GM12878 (cell line): Measurements from ENCODE around the gene CTNNBIP1. TPM values are rescaled to one million over a fixed set of nuclear protein-coding genes. Genes with fewer than 3 reads are reported as not detected.

ENCODE experiments used
- ATAC-seq: fragments of 200-7000 bp; cut with Tn5 transposase; 3 replicates; pipeline ENCODE4 v1.9.1; 2020; ENCODE audit warnings: mild to moderate bottlenecking, moderate library complexity
- BruUV-seq: library from RNA; stranded (reverse); fragments of 400-500 nt; replicated peaks from 2 replicates; lab custom pipeline; 2021; lab: Mats Ljungman, UMichigan
- CTCF ChIA-PET: fragments of 300-600 bp; sonication (Branson Sonifier 250); formaldehyde crosslinking; extraction: SDS; loops from one replicate; lab custom pipeline; 2021; ENCODE audit warnings: inconsistent platforms; lab: Yijun Ruan, JAX
- POLR2A ChIA-PET: fragments of 350-600 bp; formaldehyde crosslinking; extraction: SDS; loops from one replicate; lab custom pipeline; 2021; ENCODE audit warnings: inconsistent platforms; lab: Charles Lee
- RAD21 ChIA-PET: fragments of 300-600 bp; sonication (Branson Sonifier 250); formaldehyde crosslinking; loops from one replicate; lab custom pipeline; 2023; ENCODE audit warnings: antibody characterized with exemption; ENCODE audit not compliant: unreplicated experiment; lab: Charles Lee
- SMC1A ChIA-PET: fragments of 300-600 bp; sonication (Branson Sonifier 250); formaldehyde crosslinking; loops from one replicate; lab custom pipeline; 2023; ENCODE audit not compliant: unreplicated experiment, uncharacterized antibody; lab: Charles Lee
- DNase-seq: peaks from one replicate; pipeline ENCODE4 v3.0.0-alpha.2; 2011; ENCODE audit warnings: low read depth, low spot score
- FAIRE-seq: peaks from 3 replicates; lab custom pipeline; 2011; peaks lifted over from hg19 to GRCh38; lab: Jason Lieb, UNC
- H2AFZ ChIP-seq: 2 replicates; pipeline ENCODE4 v1.6.0; 2011; ENCODE audit warnings: low read depth, low read length, control low read depth; ENCODE audit not compliant: control insufficient read depth
- H3K27ac ChIP-seq: 2 replicates; pipeline ENCODE4 v1.5.1; 2011; ENCODE audit warnings: control low read depth; ENCODE audit not compliant: control insufficient read depth, insufficient read depth
- H3K27me3 ChIP-seq, 2 experiments: replicated peaks in 1 of 2; 2 replicates each; pipeline versions ENCODE4 v1.6.0 to v1.6.1; 2011; ENCODE audit warnings: low read length in 1 of 2; ENCODE audit not compliant: control insufficient read depth in 2 of 2, insufficient read depth in 2 of 2
- H3K36me3 ChIP-seq, 2 experiments: 2 replicates each; pipeline ENCODE4 v1.5.1; 2011; ENCODE audit warnings: low read length in 1 of 2; ENCODE audit not compliant: control insufficient read depth in 2 of 2, insufficient read depth in 2 of 2
- H3K4me1 ChIP-seq: 2 replicates; pipeline ENCODE4 v1.6.1; 2011; ENCODE audit warnings: mild to moderate bottlenecking, low read length, moderate library complexity, mixed read lengths; ENCODE audit not compliant: control insufficient read depth, insufficient read depth
- H3K4me2 ChIP-seq: 2 replicates; pipeline ENCODE4 v1.6.0; 2011; ENCODE audit warnings: control low read depth; ENCODE audit not compliant: control insufficient read depth, insufficient read depth
- H3K4me3 ChIP-seq: fragments of 200-600 bp; sonication (generic); 2 replicates; pipeline ENCODE4 v1.5.1; 2016
- H3K79me2 ChIP-seq: 2 replicates; pipeline ENCODE4 v1.6.0; 2011; ENCODE audit warnings: low read length; ENCODE audit not compliant: control insufficient read depth, insufficient read depth
- H3K9ac ChIP-seq: 2 replicates; pipeline ENCODE4 v1.8.0; 2011; ENCODE audit warnings: low read length, control low read depth, mixed read lengths; ENCODE audit not compliant: control insufficient read depth, insufficient read depth
- H3K9me3 ChIP-seq: replicated peaks from 3 replicates; pipeline ENCODE4 v1.5.1; 2011; ENCODE audit warnings: mild to moderate bottlenecking, low read length; ENCODE audit not compliant: control insufficient read depth, insufficient read depth
- H4K20me1 ChIP-seq: 2 replicates; pipeline ENCODE4 v1.6.0; 2011; ENCODE audit not compliant: control insufficient read depth, insufficient read depth
- CBFB ChIP-seq: IDR thresholded peaks from 2 replicates; pipeline ENCODE4 v1.6.1; 2016; ENCODE audit warnings: antibody characterized with exemption, low read depth
- CTCF ChIP-seq, 3 experiments: IDR thresholded peaks in 2 of 3; conservative IDR thresholded peaks in 1 of 3; 2 replicates each; pipeline ENCODE4 v1.5.1; 2011; ENCODE audit warnings: low read depth in 3 of 3, low read length in 3 of 3, mild to moderate bottlenecking in 3 of 3, control low read depth in 2 of 3, moderate library complexity in 2 of 3, inconsistent platforms in 1 of 3, mixed read lengths in 1 of 3; ENCODE audit not compliant: control insufficient read depth in 2 of 3, insufficient read depth in 1 of 3; ENCODE audit errors: extremely low read depth in 1 of 3
- EZH2 ChIP-seq: IDR thresholded peaks from 2 replicates; pipeline ENCODE4 v1.6.1; 2012; ENCODE audit warnings: low read depth, mild to moderate bottlenecking, control low read depth, inconsistent platforms, low read length, borderline replicate concordance; ENCODE audit not compliant: control insufficient read depth
- JUNB ChIP-seq: IDR thresholded peaks from 2 replicates; pipeline ENCODE4 v1.6.1; 2016; ENCODE audit warnings: antibody characterized with exemption, mild to moderate bottlenecking
- NFYB ChIP-seq: IDR thresholded peaks from 2 replicates; pipeline ENCODE4 v1.6.1; 2011; ENCODE audit warnings: low read depth, mild to moderate bottlenecking, low read length, improper control_type of control experiment, moderate library complexity; ENCODE audit not compliant: insufficient read depth
- NR2C1 ChIP-seq: fragments of 450-650 bp; IDR thresholded peaks from 2 replicates; pipeline ENCODE4 v1.6.1; 2017; ENCODE audit warnings: antibody characterized with exemption, mild to moderate bottlenecking, moderate library complexity
- PML ChIP-seq: IDR thresholded peaks from 2 replicates; pipeline ENCODE4 v1.6.1; 2012; ENCODE audit warnings: low read length, inconsistent platforms
- SIX5 ChIP-seq: IDR thresholded peaks from 2 replicates; pipeline ENCODE4 v1.6.1; 2011; ENCODE audit warnings: mild to moderate bottlenecking, low read depth, low read length, moderate library complexity; ENCODE audit not compliant: severe bottlenecking
- SUPT20H ChIP-seq: IDR thresholded peaks from 2 replicates; pipeline ENCODE4 v1.6.1; 2011; ENCODE audit warnings: low read depth, mild to moderate bottlenecking, low read length, moderate library complexity, borderline replicate concordance; ENCODE audit not compliant: control insufficient read depth
- SUZ12 ChIP-seq: fragments of 200-600 bp; sonication (generic); IDR thresholded peaks from one replicate; pipeline ENCODE4 v1.6.1; 2018; ENCODE audit warnings: antibody characterized with exemption, mild to moderate bottlenecking; ENCODE audit not compliant: unreplicated experiment
- TAF1 ChIP-seq: IDR thresholded peaks from 2 replicates; pipeline ENCODE4 v1.6.1; 2011; ENCODE audit warnings: mild to moderate bottlenecking, low read depth, low read length, borderline replicate concordance
- YBX1 ChIP-seq: fragments of 450-650 bp; IDR thresholded peaks from 2 replicates; pipeline ENCODE4 v1.6.1; 2016; ENCODE audit warnings: antibody characterized with exemption
- ZBTB11 ChIP-seq: fragments of 450-650 bp; formaldehyde crosslinking; IDR thresholded peaks from 2 replicates; pipeline ENCODE4 v1.5.0; 2022; ENCODE audit warnings: mild to moderate bottlenecking, missing genetic modification characterization
- ZNF207 ChIP-seq: fragments of 450-650 bp; IDR thresholded peaks from 2 replicates; pipeline ENCODE4 v1.6.1; 2014; ENCODE audit warnings: antibody characterized with exemption, mild to moderate bottlenecking, borderline replicate concordance
- ZNF384 ChIP-seq: IDR thresholded peaks from 2 replicates; pipeline ENCODE4 v1.6.1; 2012; ENCODE audit warnings: low read depth, mild to moderate bottlenecking, low read length, improper control_type of control experiment, borderline replicate concordance
- ZNF622 ChIP-seq: fragments of 450-650 bp; IDR thresholded peaks from 2 replicates; pipeline ENCODE4 v1.6.1; 2017; ENCODE audit warnings: mild to moderate bottlenecking, inconsistent platforms
- WGBS: methylation state at CpG from one replicate; pipeline ENCODE4 v1.1.6; 2016; ENCODE audit warnings: low lambda C conversion rate; ENCODE audit not compliant: insufficient replicate concordance, insufficient coverage; ENCODE audit errors: missing lambda C conversion rate; 5-methylcytosine and 5-hydroxymethylcytosine counted together
- in situ Hi-C: fragments of 300-500 bp; cut with MboI; formaldehyde crosslinking; loops from 9 replicates; pipeline ENCODE4 v1.14.3; 2018; ENCODE audit warnings: mixed read lengths
- intact Hi-C: fragments of 100-400 bp; cut with micrococcal nuclease; formaldehyde crosslinking; loops from one replicate; pipeline ENCODE4 v1.14.2; 2022; ENCODE audit not compliant: unreplicated experiment
- polyA plus RNA-seq, 11 experiments: library from polyadenylated mRNA; depleted of rRNA in 4 of 11; unstranded in 6 of 11; stranded (reverse) in 5 of 11; fragments of >200 nt; fragmentation: Nextera tagmentation in 4 of 11; fragmentation: Illumina TruSeq in 1 of 11; extraction: Ambion mirVana in 4 of 11; extraction: Trizol in 1 of 11; gene quantifications; 1 replicate in 1 of 11; 2 replicates in 10 of 11; pipeline versions ENCODE4 v1.2.1 to v1.2.3, GENCODE V29; 2011 to 2016; ENCODE audit warnings: inconsistent platforms in 2 of 11, missing spikeins in 2 of 11, low read depth in 1 of 11
- total RNA-seq, 4 experiments: library from RNA; depleted of rRNA in 3 of 4; stranded (reverse); fragments of >200 nt in 3 of 4; fragmentation: Illumina TruSeq in 1 of 4; extraction: Trizol in 1 of 4; gene quantifications; 2 replicates each; pipeline versions ENCODE4 v1.2.1 to v1.2.3, GENCODE V29; 2013 to 2021

CTNNBIP1 gene
- total and polyA plus RNA-seq, 10 of the 15 experiments (the other 5 are each of a cell fraction or from before 2014, with no cell fraction given) = 0.42 to 31.8 (median 10.8) TPM

DNA sequence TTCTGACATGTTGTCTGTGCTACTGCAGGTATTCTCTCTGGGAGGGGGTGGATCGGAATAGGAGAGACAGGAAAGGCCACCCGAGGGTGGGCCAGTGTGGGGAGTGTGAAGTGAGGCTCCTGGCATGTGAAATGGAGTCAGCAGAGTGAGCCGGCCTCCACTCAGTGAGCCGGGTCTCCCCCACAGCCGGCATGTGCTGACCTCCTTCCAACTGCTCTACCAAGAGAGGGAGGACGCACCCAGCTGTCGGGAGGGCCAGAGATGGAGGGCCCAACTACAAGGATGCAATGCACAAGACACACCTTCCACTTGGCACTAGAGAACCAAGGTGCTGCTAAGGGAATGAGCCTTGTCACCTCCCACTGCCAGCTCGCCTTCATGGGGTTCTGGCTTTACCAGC lies 58.1 kb downstream of the CTNNBIP1 start:
- H3K4me3 ChIP-seq = no peak overlapping the region
- no peaks in the 10 kb centered on the region for H4K20me1 ChIP-seq
- ChIA-PET SMC1A (no interaction called here), RAD21 (no interaction called here), CTCF (interaction anchor here (0.7 kb wide), 1 partner anchor 1533 kb away, joined by 3 read pairs; no protein-coding TSS in a partner anchor), POLR2A (interaction anchor here (2.3 kb wide), 1 partner anchor 11 kb away, joined by 6 read pairs; no protein-coding TSS in a partner anchor)
- intact Hi-C loops (no loop called here), in situ Hi-C loops (no loop called here)
- no peaks in the 10 kb centered on the region; the same call in 2 of the 3 replicates for H3K9me3 ChIP-seq
- DNase-seq (no peak), FAIRE-seq (no peak), ATAC-seq (no peak)
- H3K9ac ChIP-seq = no peak overlapping the region
- 83% methylated on average over 8 of the region's 8 CpGs for WGBS
- no peak overlapping the region for H2AFZ ChIP-seq
- H3K27me3 ChIP-seq = no peaks in the 10 kb centered on the region
- H3K36me3 ChIP-seq = no peaks in the 10 kb centered on the region
- H3K79me2 ChIP-seq = no peaks in the 10 kb centered on the region
- BruUV-seq = no TSS peak
- H3K4me2 ChIP-seq = no peak overlapping the region
- peaks cover 8% of the 10 kb centered on the region for H3K4me1 ChIP-seq
- H3K27ac ChIP-seq = no peak overlapping the region
- TF ChIP-seq SUZ12 (no peak), ZNF384 (no peak), SUPT20H (no peak), PML (no peak), TAF1 (no peak), CTCF (IDR thresholded peaks at IDR 0.05 in 2 of 3, conservative IDR thresholded peaks at IDR 0.05 in 1 of 3; ENCODE audit: control insufficient read depth in 2 of 3, extremely low read depth in 1 of 3, insufficient read depth in 1 of 3, low read depth in 3 of 3, low read length in 3 of 3) (no peak), NFYB (no peak), YBX1 (no peak), ZBTB11 (CRISPR knock-in tag) (no peak), SIX5 (no peak), CBFB (no peak), JUNB (no peak), ZNF622 (no peak), NR2C1 (no peak), ZNF207 (no peak), EZH2 (no peak)
